ENCODE measurements around the gene GRIK4. TPM values are rescaled to one million over a fixed set of nuclear protein-coding genes. Genes with fewer than 3 reads are reported as not detected.

GRIK4 gene
- total and polyA plus RNA-seq, 2 donors (not counting 3 experiments of a cell fraction or from before 2014, with no cell fraction given) = 0.81 to 1.6 TPM

DNA sequence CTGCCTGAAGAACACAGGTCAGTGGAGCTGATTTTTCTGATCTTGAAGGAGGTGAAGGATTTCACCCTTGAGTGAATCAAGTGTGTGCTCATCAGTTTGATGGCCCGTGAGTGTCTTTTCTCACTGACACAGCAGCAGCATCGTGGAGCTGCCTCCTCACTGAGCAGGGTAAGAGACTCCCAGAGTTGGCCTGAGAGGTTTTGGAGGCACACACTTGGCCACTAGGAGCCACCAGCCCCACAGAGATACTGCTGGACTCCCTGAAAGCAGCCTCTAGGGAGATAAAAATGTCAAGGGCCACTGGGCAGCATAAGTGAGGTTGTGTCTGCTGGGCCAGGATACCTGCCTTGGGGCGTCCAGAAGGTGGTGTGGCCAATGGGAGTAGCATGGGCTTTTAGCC is 245.4 kb downstream of the GRIK4 start:
- no peak overlapping the region for H3K27ac ChIP-seq (ENCODE audit: insufficient read depth, low read depth, low read length)
- BruUV-seq (replicated peaks) = no TSS peak
- no peaks in the 10 kb centered on the region for H4K20me1 ChIP-seq (replicated peaks; ENCODE audit: control insufficient read depth, extremely low read depth, insufficient read depth, low read length)
- no peaks in the 10 kb centered on the region for H3K36me3 ChIP-seq (ENCODE audit: control insufficient read depth in 2 of 2, extremely low read depth in 1 of 2, insufficient read depth in 2 of 2, low read length in 2 of 2)
- no peaks in the 10 kb centered on the region for H3K27me3 ChIP-seq (ENCODE audit: control insufficient read depth in 2 of 2, insufficient read depth in 2 of 2, low read length in 2 of 2)
- TF ChIP-seq EZH2 (IDR thresholded peaks at IDR 0.05; ENCODE audit: borderline replicate concordance, low read depth, low read length, severe bottlenecking) = no peak
- no peak for TF ChIP-seq POLR2AphosphoS5 (IDR thresholded peaks at IDR 0.05; ENCODE audit: insufficient read depth, low read depth, low read length)
- no peak for TF ChIP-seq POLR2A (IDR thresholded peaks at IDR 0.05; ENCODE audit: low read depth, low read length)
- TF ChIP-seq, protein P1, sequence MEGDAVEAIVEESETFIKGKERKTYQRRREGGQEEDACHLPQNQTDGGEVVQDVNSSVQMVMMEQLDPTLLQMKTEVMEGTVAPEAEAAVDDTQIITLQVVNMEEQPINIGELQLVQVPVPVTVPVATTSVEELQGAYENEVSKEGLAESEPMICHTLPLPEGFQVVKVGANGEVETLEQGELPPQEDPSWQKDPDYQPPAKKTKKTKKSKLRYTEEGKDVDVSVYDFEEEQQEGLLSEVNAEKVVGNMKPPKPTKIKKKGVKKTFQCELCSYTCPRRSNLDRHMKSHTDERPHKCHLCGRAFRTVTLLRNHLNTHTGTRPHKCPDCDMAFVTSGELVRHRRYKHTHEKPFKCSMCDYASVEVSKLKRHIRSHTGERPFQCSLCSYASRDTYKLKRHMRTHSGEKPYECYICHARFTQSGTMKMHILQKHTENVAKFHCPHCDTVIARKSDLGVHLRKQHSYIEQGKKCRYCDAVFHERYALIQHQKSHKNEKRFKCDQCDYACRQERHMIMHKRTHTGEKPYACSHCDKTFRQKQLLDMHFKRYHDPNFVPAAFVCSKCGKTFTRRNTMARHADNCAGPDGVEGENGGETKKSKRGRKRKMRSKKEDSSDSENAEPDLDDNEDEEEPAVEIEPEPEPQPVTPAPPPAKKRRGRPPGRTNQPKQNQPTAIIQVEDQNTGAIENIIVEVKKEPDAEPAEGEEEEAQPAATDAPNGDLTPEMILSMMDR (IDR thresholded peaks at IDR 0.05; ENCODE audit: extremely low read depth in 1 of 2, insufficient read depth in 1 of 2, low read depth in 1 of 2, low read length in 2 of 2) = peak in 1 of 2 donors; percentile 23
- TF ChIP-seq JUN (IDR thresholded peaks at IDR 0.05; ENCODE audit: borderline replicate concordance, insufficient read depth, insufficient read length, low read depth) = no peak
- TF ChIP-seq FOS (IDR thresholded peaks at IDR 0.05; ENCODE audit: borderline replicate concordance, insufficient read depth, low read length) = no peak
- TF ChIP-seq, protein P2, sequence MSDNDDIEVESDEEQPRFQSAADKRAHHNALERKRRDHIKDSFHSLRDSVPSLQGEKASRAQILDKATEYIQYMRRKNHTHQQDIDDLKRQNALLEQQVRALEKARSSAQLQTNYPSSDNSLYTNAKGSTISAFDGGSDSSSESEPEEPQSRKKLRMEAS (IDR thresholded peaks at IDR 0.05; ENCODE audit: insufficient read depth, insufficient read length) = no peak
- H3K79me2 ChIP-seq (ENCODE audit: control insufficient read depth, insufficient read depth, low read length) = no peaks in the 10 kb centered on the region
- no peak for FAIRE-seq
- H3K9me1 ChIP-seq (replicated peaks; ENCODE audit: control insufficient read depth, extremely low read depth, insufficient read depth, low read length) = no peaks in the 10 kb centered on the region
- no peaks in the 10 kb centered on the region for H3K9me3 ChIP-seq (replicated peaks; ENCODE audit: control insufficient read depth, insufficient read depth, low read length)
- H3K4me2 ChIP-seq (ENCODE audit: insufficient read depth, low read length) = no peak overlapping the region
- DNase-seq (ENCODE audit: low read depth, low spot score) = peak; percentile 6
- no peaks in the 10 kb centered on the region for H3K4me1 ChIP-seq (ENCODE audit: control insufficient read depth, extremely low read depth, insufficient read depth, low read length)
- POLR2A ChIA-PET = no interaction called here
- intact Hi-C loops (cut with micrococcal nuclease) (loop anchor here (1.0 to 10.0 kb wide), 2 partner anchors 45 to 168 kb away; no protein-coding TSS in a partner anchor), dilution Hi-C loops (cut with MboI; ENCODE audit: extremely low pct_ligation_motif_present, low sequenced_read_pairs) (no loop called here)
- no peak overlapping the region for H2AFZ ChIP-seq (ENCODE audit: low read depth, low read length)
- CTCF ChIA-PET = interaction anchor here (0.6 to 1.4 kb wide), 6 partner anchors 11 to 438 kb away, joined by 3 to 9 read pairs (median 3); no protein-coding TSS in a partner anchor
- H3K9ac ChIP-seq (replicated peaks; ENCODE audit: extremely low read depth, insufficient read depth, low read length) = no peak overlapping the region
- H3K4me3 ChIP-seq (replicated peaks in 1 of 3; ENCODE audit: insufficient read depth in 1 of 3, low read depth in 1 of 3, low read length in 3 of 3) = no peak overlapping the region
